ENCODE results near the gene GSTO2.
"Not testable (repeated sequence)": the region's sequence is repeated elsewhere in the genome, so short reads cannot be mapped to it uniquely, and the experiment has no call there.

Gene GSTO2

DNA sequence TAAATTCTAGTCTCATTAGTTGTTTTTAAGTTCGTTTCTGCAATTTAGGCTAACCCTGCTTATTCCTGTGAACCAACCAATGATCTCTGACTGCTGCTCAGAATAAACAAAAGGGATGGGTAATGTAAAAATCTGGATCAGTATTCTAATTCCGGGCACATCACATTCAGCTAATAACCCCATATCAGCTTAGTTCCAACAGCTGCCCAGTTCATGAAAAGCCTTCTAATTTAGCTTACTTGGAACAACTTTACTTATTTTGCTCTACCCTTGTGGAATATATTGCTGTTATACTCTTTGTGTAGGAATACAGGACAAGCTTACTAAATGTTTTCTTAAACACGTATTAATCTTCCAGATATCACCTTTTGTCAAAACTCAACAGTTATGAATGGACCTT lies 33.2 kb upstream of the GSTO2 start:
- Histone ChIP-seq H3K4me3 (no peak overlapping the region), H3K36me3 (ENCODE audit: insufficient read depth, low read length) (no peaks in the 10 kb centered on the region), H3K9me3 (ENCODE audit: low read depth, low read length) (no peaks in the 10 kb centered on the region), H3K9ac (ENCODE audit: insufficient read length) (no peak overlapping the region), H3K27ac (no peak overlapping the region)
- no peak for TF ChIP-seq EZH2 (IDR thresholded peaks at IDR 0.05)
- TF ChIP-seq FOXP2 (optimal IDR thresholded peaks at IDR 0.05; ENCODE audit: control extremely low read depth, extremely low read length, insufficient read depth): no peak
- no peak for TF ChIP-seq POLR2AphosphoS5 (IDR thresholded peaks at IDR 0.05; ENCODE audit: borderline replicate concordance, low read depth, low read length)
- DNase-seq (ENCODE audit: low read depth, low spot score): no peak

GRCh38 chr10:104240078-104240477 lies 28.9 kb upstream of the GSTO2 start:
- no peak for DNase-seq (ENCODE audit: low read depth, low spot score)
- Histone ChIP-seq H3K9me3 (ENCODE audit: low read depth, low read length) (no peaks in the 10 kb centered on the region), H3K36me3 (ENCODE audit: insufficient read depth, low read length) (no peaks in the 10 kb centered on the region), H3K27ac (no peak overlapping the region), H3K9ac (ENCODE audit: insufficient read length) (no peak overlapping the region), H3K4me3 (no peak overlapping the region)
- TF ChIP-seq FOXP2 (optimal IDR thresholded peaks at IDR 0.05; ENCODE audit: control extremely low read depth, extremely low read length, insufficient read depth) (no peak), POLR2AphosphoS5 (IDR thresholded peaks at IDR 0.05; ENCODE audit: borderline replicate concordance, low read depth, low read length) (no peak), EZH2 (IDR thresholded peaks at IDR 0.05) (no peak)

DNA sequence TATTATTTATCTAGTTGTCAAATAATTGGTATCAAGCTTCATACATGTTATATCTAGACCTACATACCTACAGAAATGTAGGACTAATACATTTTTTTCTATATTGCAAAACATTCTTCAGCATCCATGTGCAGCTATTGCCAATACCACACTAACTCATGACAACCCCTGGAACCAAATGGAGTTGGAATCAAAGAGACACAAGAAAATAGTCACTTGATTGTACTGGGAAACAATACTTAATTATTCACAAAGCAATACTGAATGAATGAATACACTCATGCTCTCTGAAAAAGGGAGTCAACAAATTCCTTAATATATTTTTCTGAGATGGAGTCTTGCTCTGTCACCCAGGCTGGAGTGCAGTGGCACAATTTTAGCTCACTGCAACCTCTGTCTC lies 26.4 kb upstream of the GSTO2 start:
- Histone ChIP-seq H3K9ac (ENCODE audit: insufficient read length) (no peak overlapping the region), H3K4me3 (no peak overlapping the region), H3K36me3 (ENCODE audit: insufficient read depth, low read length) (no peaks in the 10 kb centered on the region), H3K27ac (no peak overlapping the region), H3K9me3 (ENCODE audit: low read depth, low read length) (no peaks in the 10 kb centered on the region)
- DNase-seq (ENCODE audit: low read depth, low spot score): no peak
- TF ChIP-seq EZH2 (IDR thresholded peaks at IDR 0.05) (no peak), POLR2AphosphoS5 (IDR thresholded peaks at IDR 0.05; ENCODE audit: borderline replicate concordance, low read depth, low read length) (no peak), FOXP2 (optimal IDR thresholded peaks at IDR 0.05; ENCODE audit: control extremely low read depth, extremely low read length, insufficient read depth) (no peak)

DNA sequence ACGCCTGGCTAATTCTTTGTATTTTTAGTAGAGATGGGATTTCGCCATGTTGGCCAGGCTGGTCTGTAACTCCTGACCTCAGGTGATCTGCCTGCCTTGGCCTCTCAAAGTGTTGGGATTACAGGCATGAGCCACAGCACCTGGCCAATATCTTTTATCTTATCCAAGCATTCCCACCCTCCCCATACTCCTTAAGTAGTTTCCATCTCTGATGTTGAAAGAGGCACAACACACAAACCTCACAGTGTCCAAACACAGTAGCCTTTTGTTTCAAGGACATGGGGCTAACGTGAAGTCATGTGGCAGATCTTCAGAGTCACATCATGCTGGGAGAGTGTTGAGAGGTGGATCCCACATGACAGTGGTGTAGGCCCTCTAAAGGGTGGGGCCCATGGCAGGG lies 26.0 kb upstream of the GSTO2 start:
- H3K27ac ChIP-seq: not testable (repeated sequence)

DNA sequence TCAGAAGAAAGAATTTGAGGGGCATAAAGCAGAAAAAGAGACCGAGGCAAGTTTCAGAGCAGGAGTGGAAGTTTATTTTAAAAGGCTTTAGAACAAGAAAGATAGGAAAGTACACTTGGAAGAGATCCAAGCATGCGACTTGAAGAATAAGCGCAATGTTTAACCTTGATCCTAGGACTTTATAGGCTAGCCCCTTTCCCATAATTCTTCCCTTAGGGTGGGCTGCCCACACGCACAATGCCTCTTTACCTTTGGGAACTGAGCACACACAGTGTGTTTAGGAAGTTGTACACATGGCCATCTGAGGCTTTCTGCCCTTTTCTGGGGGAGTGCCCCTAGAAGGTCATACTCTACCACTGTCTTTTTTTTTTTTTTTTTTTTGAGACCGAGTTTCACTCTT lies 25.5 kb upstream of the GSTO2 start:
- DNase-seq (ENCODE audit: low read depth, low spot score): no peak
- no peak overlapping the region for H3K27ac ChIP-seq
- H3K36me3 ChIP-seq (ENCODE audit: insufficient read depth, low read length): no peaks in the 10 kb centered on the region
- no peaks in the 10 kb centered on the region for H3K9me3 ChIP-seq (ENCODE audit: low read depth, low read length)
- TF ChIP-seq POLR2AphosphoS5 (IDR thresholded peaks at IDR 0.05; ENCODE audit: borderline replicate concordance, low read depth, low read length): no peak
- no peak for TF ChIP-seq EZH2 (IDR thresholded peaks at IDR 0.05)
- no peak for TF ChIP-seq FOXP2 (optimal IDR thresholded peaks at IDR 0.05; ENCODE audit: control extremely low read depth, extremely low read length, insufficient read depth)
- H3K4me3 ChIP-seq: no peak overlapping the region
- H3K9ac ChIP-seq (ENCODE audit: insufficient read length): no peak overlapping the region

More for the DNA sequence above, 26.0 kb upstream of the GSTO2 start:
- DNase-seq (ENCODE audit: low read depth, low spot score); H3K4me3 ChIP-seq; H3K9me3 ChIP-seq (ENCODE audit: low read depth, low read length); H3K36me3 ChIP-seq (ENCODE audit: insufficient read depth, low read length); H3K9ac ChIP-seq (ENCODE audit: insufficient read length): not testable (repeated sequence)

GRCh38 chr10:104245066-104245632 lies 23.8 kb upstream of the GSTO2 start:
- no peak overlapping the region for H3K4me3 ChIP-seq
- H3K9me3 ChIP-seq (ENCODE audit: low read depth, low read length): no peaks in the 10 kb centered on the region
- H3K27ac ChIP-seq: no peak overlapping the region
- no peaks in the 10 kb centered on the region for H3K36me3 ChIP-seq (ENCODE audit: insufficient read depth, low read length)
- no peak for DNase-seq (ENCODE audit: low read depth, low spot score)
- no peak overlapping the region for H3K9ac ChIP-seq (ENCODE audit: insufficient read length)
- TF ChIP-seq EZH2 (IDR thresholded peaks at IDR 0.05): no peak
- no peak for TF ChIP-seq FOXP2 (optimal IDR thresholded peaks at IDR 0.05; ENCODE audit: control extremely low read depth, extremely low read length, insufficient read depth)
- no peak for TF ChIP-seq POLR2AphosphoS5 (IDR thresholded peaks at IDR 0.05; ENCODE audit: borderline replicate concordance, low read depth, low read length)

DNA sequence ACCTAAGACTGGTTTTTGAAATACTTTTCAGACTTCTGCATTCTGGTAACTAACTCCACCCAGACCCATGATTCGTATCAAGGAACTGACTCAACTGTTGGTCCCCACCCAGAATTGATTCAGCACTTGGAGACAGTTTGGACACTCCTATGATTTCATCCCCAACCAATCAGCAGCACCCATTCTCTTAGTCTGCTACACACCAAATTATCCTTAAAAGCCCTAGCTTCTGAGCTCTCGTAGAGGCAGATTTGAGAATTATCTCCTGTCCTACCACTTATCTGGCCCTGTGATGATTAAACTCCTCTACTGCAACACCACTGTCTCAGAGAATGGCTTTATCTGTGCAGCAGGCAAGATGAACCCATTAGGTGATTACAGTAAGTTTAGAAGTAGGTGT lies 22.0 kb upstream of the GSTO2 start:
- Histone ChIP-seq H3K9ac (ENCODE audit: insufficient read length) (no peak overlapping the region), H3K9me3 (ENCODE audit: low read depth, low read length) (no peaks in the 10 kb centered on the region), H3K27ac (no peak overlapping the region), H3K4me3 (no peak overlapping the region), H3K36me3 (ENCODE audit: insufficient read depth, low read length) (no peaks in the 10 kb centered on the region)
- TF ChIP-seq EZH2 (IDR thresholded peaks at IDR 0.05) (no peak), POLR2AphosphoS5 (IDR thresholded peaks at IDR 0.05; ENCODE audit: borderline replicate concordance, low read depth, low read length) (no peak), FOXP2 (optimal IDR thresholded peaks at IDR 0.05; ENCODE audit: control extremely low read depth, extremely low read length, insufficient read depth) (no peak)
- no peak for DNase-seq (ENCODE audit: low read depth, low spot score)

GRCh38 chr10:104247513-104248146 lies 21.4 kb upstream of the GSTO2 start:
- DNase-seq (ENCODE audit: low read depth, low spot score): no peak
- H3K36me3 ChIP-seq (ENCODE audit: insufficient read depth, low read length): no peaks in the 10 kb centered on the region
- no peak overlapping the region for H3K4me3 ChIP-seq
- H3K9ac ChIP-seq (ENCODE audit: insufficient read length): no peak overlapping the region
- no peak overlapping the region for H3K27ac ChIP-seq
- TF ChIP-seq FOXP2 (optimal IDR thresholded peaks at IDR 0.05; ENCODE audit: control extremely low read depth, extremely low read length, insufficient read depth) (no peak), EZH2 (IDR thresholded peaks at IDR 0.05) (no peak), POLR2AphosphoS5 (IDR thresholded peaks at IDR 0.05; ENCODE audit: borderline replicate concordance, low read depth, low read length) (no peak)
- H3K9me3 ChIP-seq (ENCODE audit: low read depth, low read length): no peaks in the 10 kb centered on the region

GRCh38 chr10:104248931-104249330 lies 20.1 kb upstream of the GSTO2 start:
- not testable (repeated sequence) for H3K36me3 ChIP-seq (ENCODE audit: insufficient read depth, low read length); DNase-seq (ENCODE audit: low read depth, low spot score); H3K4me3 ChIP-seq; H3K9ac ChIP-seq (ENCODE audit: insufficient read length); H3K9me3 ChIP-seq (ENCODE audit: low read depth, low read length); H3K27ac ChIP-seq

Data from SK-N-MC (cell line).